HG03280 (cell line): ENCODE measurements around the gene CARD18.
"Not testable (repeated sequence)": the region's sequence is repeated elsewhere in the genome, so short reads cannot be mapped to it uniquely, and the experiment has no call there.

ENCODE experiments used
- ATAC-seq: cut with Tn5 transposase; IDR thresholded peaks from one replicate; pipeline ENCODE4 v1.9.1; 2021; ENCODE audit warnings: mild to moderate bottlenecking, moderate library complexity; ENCODE audit not compliant: unreplicated experiment

CARD18 gene

GRCh38 chr11:105135883-105136282, 3.7 kb downstream of the CARD18 start:
- ATAC-seq = no peak

GRCh38 chr11:105132716-105133511, 6.7 kb downstream of the CARD18 start:
- ATAC-seq = no peak

- ATAC-seq = no peak
Measured at GRCh38 chr11:105130189-105130813, 9.3 kb downstream of the CARD18 start.

DNA sequence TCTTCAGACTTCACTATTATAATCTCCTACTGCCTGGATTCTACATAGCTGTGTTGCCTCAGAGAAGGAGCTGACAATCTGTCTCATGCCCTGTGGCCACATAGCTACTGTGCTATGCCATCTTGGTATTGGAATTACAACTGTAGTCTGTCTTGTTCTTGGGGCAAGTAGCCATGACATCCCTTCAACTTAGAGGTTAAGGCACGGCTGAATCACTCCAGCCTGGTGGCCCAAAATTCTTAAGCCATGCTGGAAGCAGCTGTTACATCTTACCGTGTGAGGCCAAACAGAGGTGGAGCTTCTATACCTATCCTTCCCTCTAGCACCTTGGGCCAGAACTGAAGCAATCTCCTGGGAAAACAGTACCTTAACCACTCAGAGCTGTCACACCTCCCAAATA, 14.8 kb downstream of the CARD18 start:
- ATAC-seq = no peak

GRCh38 chr11:105111145-105111944, 28.2 kb downstream of the CARD18 start:
- no peak for ATAC-seq

- ATAC-seq = no peak
Measured at GRCh38 chr11:105110688-105111030, 28.9 kb downstream of the CARD18 start.

DNA sequence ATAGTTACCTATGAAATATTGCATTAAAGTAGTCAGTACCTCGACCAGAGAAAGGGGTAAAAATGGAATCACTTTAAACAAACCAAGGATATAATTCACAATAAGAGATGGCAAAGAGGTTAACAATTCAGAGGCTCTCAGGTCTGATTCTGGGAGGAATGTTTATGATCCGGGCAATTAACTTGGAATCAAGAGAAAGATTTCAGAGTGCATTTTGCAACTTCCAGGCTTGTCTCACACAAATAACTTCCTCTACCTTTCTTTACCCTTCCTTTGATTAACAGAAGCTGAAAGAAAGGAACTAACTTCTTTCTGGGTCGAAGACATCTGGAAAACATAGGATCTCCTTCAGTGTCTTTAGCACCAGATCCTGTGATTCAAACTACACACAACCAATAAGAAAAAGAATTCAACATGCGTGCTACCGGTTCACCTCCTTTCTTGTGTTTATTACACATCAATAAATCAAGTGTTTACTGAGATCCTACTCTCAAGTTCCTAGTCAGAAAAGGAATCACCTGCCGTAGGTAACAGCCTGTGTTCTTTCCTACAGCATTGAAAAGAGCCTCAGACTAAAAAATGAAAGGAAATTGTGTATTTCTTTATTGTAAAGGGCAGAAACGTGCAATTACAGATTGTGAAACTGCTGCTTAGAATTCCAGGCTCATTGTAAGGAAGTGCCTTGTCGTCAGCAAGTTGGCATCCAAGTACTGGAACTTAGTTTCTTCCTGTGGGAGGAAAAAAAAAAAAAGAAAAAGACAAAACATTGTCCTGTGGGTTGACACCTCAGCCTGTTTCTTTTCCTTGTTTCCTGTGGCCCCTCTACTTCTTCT, 29.5 kb downstream of the CARD18 start:
- ATAC-seq = no peak

GRCh38 chr11:105109321-105109720, 30.2 kb downstream of the CARD18 start:
- no peak for ATAC-seq

DNA sequence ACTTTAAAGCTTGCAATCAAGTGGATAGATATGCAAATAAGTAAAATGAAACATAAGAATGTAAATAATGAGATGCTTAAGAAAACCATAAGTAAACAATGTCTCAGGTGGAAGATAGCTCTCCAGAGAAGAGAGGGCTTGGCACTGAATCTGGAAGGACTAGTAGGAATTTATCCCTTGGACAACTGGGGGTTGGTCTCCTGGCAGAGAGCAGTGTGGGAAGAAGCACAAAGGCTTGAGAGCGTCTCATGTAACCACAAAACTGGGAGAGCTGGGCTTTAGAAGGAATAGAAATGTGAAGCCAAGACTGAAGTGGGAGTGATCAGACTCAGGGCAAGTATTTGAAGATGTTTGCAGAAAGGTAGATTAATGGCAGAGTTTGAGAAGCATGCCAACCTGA, 31.3 kb downstream of the CARD18 start:
- ATAC-seq = no peak

DNA sequence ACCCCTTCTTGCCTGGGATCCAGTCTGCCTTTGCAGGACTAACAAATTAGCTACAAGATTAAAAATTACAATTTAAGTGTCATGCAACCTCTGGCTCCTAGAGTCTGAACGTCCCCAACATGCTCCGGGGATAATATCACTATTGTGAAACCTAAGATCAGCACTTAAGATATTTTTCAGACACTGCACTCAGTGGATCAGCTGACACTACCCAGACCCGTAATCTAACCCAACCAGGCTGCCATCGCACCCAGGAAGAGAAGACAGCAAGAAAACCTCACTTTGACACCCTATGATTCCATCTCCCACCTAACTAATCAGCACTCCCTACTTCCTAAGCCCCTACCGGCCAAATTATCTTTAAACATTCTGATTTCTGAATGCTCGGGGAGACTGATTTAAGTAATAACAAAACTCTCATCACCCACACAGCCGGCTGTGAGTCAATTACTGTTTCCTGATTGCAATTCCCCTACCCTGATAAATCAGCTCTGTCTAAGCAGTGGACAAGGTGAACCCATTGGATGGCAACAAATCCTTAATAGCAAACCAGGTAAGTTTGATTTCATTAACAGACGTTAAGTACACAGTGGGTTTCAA, 32.2 kb downstream of the CARD18 start:
- ATAC-seq = not testable (repeated sequence)

DNA sequence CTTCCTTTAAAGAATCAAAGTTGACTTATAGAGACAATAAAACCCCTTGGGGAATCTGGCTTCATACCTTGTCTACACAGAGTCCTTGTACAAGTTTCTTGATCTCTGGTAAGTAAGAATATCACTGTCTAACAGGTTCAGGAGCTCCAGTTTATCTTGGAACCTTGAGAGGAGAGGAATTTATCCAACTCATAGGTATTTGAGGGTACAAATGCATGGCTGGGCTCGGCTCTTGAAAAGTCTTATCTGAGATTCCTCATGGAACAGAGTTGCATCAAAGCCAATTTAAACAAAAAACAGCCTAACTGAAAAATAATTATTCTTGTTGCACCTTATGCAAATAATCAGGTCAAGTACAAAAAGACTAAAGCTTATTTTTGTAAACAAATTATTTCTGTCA, 33.4 kb downstream of the CARD18 start:
- ATAC-seq = no peak

- no peak for ATAC-seq
Measured at GRCh38 chr11:105104292-105104691, 35.3 kb downstream of the CARD18 start.

GRCh38 chr11:105103336-105103735, 36.2 kb downstream of the CARD18 start:
- no peak for ATAC-seq

- not testable (repeated sequence) for ATAC-seq
Measured at GRCh38 chr11:105102079-105102581, 37.4 kb downstream of the CARD18 start.

- ATAC-seq = no peak
Measured at GRCh38 chr11:105100981-105101630, 38.5 kb downstream of the CARD18 start.

DNA sequence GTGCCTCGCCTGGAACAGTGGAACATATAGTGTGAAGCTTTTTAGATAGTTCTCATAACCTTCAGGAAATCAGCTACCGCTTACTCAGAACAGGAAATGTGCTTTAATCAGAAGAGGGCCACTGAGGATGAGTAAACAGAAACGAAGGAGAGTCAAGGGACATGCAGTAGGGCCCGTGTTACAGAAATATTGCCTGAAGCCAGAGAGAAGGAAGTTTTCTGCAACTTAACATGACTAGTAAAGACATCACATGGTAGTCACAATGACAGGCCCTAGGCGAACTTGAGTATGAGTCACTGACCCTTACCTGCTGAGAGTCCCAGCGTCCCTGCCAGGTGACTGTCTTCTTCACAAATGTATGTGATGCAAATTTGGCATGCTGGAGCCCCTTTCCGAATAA, 39.4 kb downstream of the CARD18 start:
- no peak for ATAC-seq

- not testable (repeated sequence) for ATAC-seq
Measured at GRCh38 chr11:105099594-105099993, 40.0 kb downstream of the CARD18 start.

DNA sequence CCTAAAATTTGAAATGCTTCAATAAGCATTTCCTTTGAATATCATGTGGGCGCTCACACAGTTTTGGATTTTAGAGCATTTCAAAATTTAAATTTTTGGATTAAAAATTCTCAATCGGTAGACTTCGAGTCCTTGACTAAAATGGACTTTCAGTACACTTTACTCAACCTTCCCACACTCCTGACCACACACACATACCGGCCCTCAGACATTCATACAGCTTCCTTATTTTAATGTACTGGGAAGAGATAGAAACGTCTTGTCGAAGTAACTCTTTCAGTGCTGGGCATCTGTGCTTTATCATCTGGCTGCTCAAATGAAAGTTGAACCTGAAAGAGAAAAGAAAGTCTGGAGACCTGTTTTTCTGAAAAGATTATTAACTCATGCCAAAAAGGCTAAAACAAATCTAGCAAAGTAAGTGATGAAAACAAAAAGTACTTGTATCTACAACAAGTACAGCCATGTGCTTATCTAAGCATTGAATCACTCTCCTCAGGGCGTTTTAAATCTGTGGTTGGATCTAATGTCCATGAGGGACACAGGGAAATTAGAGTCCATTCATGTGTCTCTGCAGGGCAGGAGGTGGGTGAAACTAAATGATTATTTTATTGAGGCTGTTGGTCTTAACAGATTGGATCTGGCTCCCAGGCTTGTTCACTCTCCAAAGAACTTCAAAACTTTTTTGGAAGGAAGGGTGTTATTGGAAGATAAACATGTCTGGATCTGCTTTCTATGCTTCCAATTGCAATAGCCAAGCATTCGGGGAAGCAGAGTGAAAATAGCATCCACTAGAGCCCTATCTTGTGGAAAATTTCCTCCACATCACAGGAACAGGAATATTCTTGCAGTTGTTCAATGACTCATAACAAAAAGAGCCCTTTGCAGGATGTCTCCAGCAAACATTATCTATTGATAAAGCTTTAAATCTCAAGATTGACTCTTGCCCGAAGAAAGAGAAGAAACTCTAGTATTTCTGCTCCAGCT, 47.0 kb downstream of the CARD18 start:
- no peak for ATAC-seq
